ENCODE results near the gene CHRNA1.

- TF ChIP-seq ZNF696 (CRISPR knock-in tag; conservative IDR thresholded peaks at IDR 0.05) (no peak), NFATC3 (IDR thresholded peaks at IDR 0.05) (no peak), E2F8 (IDR thresholded peaks at IDR 0.05; ENCODE audit: low read depth, partially characterized antibody) (no peak), GATA2 (CRISPR knock-in tag; IDR thresholded peaks at IDR 0.05) (no peak)
Observed at GRCh38 chr2:174764280-174765255, at the start of gene CHRNA1.

Data from K562 (cell line).